ENCODE measurements around the gene PREX1. TPM values are rescaled to one million over a fixed set of nuclear protein-coding genes. Genes with fewer than 3 reads are reported as not detected.

The PREX1 gene
- total and polyA plus RNA-seq, 2 of the 4 experiments (the other 2 are of a cell fraction): 0.67 to 0.72 TPM

GRCh38 chr20:48747840-48748414 is 79.9 kb downstream of the PREX1 start:
- Histone ChIP-seq H3K23ac (ENCODE audit: low read depth, low read length) (no peak overlapping the region), H3K9me3 (ENCODE audit: control insufficient read depth, insufficient read depth, low read length) (no peaks in the 10 kb centered on the region), H3K9ac (ENCODE audit: low read depth, low read length) (no peak overlapping the region), H3K9me1 (ENCODE audit: insufficient read depth, low read length) (no peaks in the 10 kb centered on the region), H2BK120ac (ENCODE audit: low read depth, low read length) (no peak overlapping the region), H2BK20ac (ENCODE audit: low read depth, low read length) (no peak overlapping the region), H2BK15ac (ENCODE audit: low read depth, low read length) (no peak overlapping the region), H3K4ac (ENCODE audit: low read depth, low read length) (no peak overlapping the region), H2BK5ac (ENCODE audit: low read depth, low read length, poor library complexity, severe bottlenecking) (no peak overlapping the region), H2AFZ (replicated peaks; ENCODE audit: low read length, poor library complexity) (no peak overlapping the region), H3K27me3 (ENCODE audit: control insufficient read depth, insufficient read depth, low read length) (peaks cover 4% of the 10 kb centered on the region; the same call in 1 of the 2 replicates), H4K91ac (ENCODE audit: insufficient read depth, low read depth, low read length) (no peak overlapping the region), H3K4me2 (ENCODE audit: low read depth, low read length) (no peak overlapping the region), H4K5ac (ENCODE audit: low read depth, low read length) (no peak overlapping the region), H3K18ac (ENCODE audit: low read depth, low read length) (no peak overlapping the region), H4K8ac (ENCODE audit: low read depth in 2 of 2, low read length in 2 of 2) (no peak overlapping the region), H3K36me3 (ENCODE audit: control insufficient read depth, insufficient read depth, low read length) (no peaks in the 10 kb centered on the region), H3K4me3 (ENCODE audit: insufficient read depth, low read depth, low read length) (no peak overlapping the region), H4K20me1 (ENCODE audit: insufficient read depth, low read length) (no peaks in the 10 kb centered on the region), H3K56ac (ENCODE audit: extremely low read depth, insufficient read depth, low read length) (no peak overlapping the region), H2AK9ac (replicated peaks; ENCODE audit: low read depth, low read length, poor library complexity) (no peak overlapping the region), H3K79me1 (ENCODE audit: low read depth in 1 of 2, low read length in 2 of 2) (no peaks in the 10 kb centered on the region), H3K27ac (ENCODE audit: insufficient read depth, low read length) (no peak overlapping the region), H3K4me1 (ENCODE audit: control insufficient read depth, insufficient read depth, low read length) (no peaks in the 10 kb centered on the region), H3K14ac (replicated peaks; ENCODE audit: low read depth, low read length) (no peak overlapping the region), H2AK5ac (ENCODE audit: low read depth, low read length) (no peak overlapping the region)
- no TSS peak for BruUV-seq (replicated peaks)
- intact Hi-C loops (cut with micrococcal nuclease): no loop called here
- TF ChIP-seq RFX5 (IDR thresholded peaks at IDR 0.05; ENCODE audit: low read depth, low read length): no peak
- no peak for TF ChIP-seq SMC3 (IDR thresholded peaks at IDR 0.05; ENCODE audit: low read depth, low read length)
- TF ChIP-seq FOS (IDR thresholded peaks at IDR 0.05; ENCODE audit: low read depth, low read length): no peak
- no peak for TF ChIP-seq CTCF (conservative IDR thresholded peaks at IDR 0.05; ENCODE audit: low read depth, low read length)
- no peak for TF ChIP-seq ELK1 (IDR thresholded peaks at IDR 0.05; ENCODE audit: borderline replicate concordance, low read depth, low read length)
- in situ Hi-C loops (cut with MboI; ENCODE audit: low sequenced_read_pairs): no loop called here
- 79% methylated on average over 11 of the region's 15 CpGs; no CpG with 5 or more reads in 1 of the 2 experiments for WGBS, 2 experiments (ENCODE audit: extremely low coverage in 2 of 2, insufficient read length in 1 of 2)
- ATAC-seq (ENCODE audit: low read depth): no peak
- ChIA-PET POLR2A (ENCODE audit: unreplicated experiment) (no interaction called here), CTCF (no interaction called here)
- dilution Hi-C loops (cut with HindIII; ENCODE audit: low sequenced_read_pairs, unreplicated experiment): no loop called here
- no peak for DNase-seq
